Measurements from ENCODE around the gene RNF150. TPM values are rescaled to one million over a fixed set of nuclear protein-coding genes. Genes with fewer than 3 reads are reported as not detected.

RNF150 gene
- total RNA-seq, 4 donors from 2014 or later, result 13.1 to 24.3 (median 15.7) TPM

DNA sequence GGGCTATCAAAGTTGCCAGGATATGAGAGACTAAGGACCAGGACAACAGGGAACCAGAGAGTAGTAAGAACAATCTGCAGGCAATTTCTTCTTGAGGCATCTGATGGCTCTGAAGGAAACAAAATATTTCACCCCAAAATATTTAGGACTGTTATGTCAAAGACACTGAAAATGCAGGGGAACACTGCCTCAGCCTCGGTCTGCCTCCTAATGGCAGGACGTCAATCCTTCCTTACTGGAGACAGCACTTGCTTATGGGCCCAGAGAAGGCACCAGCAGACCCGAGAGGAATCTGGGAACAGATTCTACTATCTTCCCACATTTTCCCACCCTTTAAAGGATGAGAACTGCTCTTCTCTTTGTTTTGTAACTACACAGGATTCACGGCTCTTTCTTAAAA is 23.3 kb downstream of the RNF150 start:
- Histone ChIP-seq H3K27me3 (no peaks in the 10 kb centered on the region), H3K36me3 (no peaks in the 10 kb centered on the region), H3K4me1 (no peaks in the 10 kb centered on the region), H3K9me3 (peaks cover 0 to 19% (median 0%) of the 10 kb centered on the region in 4 donors), H3K4me3 (no peak overlapping the region), H3K27ac (no peak overlapping the region)
- 63 to 67% methylated on average over 4 of the region's 4 CpGs for WGBS, 2 donors
- no peak for DNase-seq (ENCODE audit: low spot score in 2 of 2)
- TF ChIP-seq, protein P1, sequence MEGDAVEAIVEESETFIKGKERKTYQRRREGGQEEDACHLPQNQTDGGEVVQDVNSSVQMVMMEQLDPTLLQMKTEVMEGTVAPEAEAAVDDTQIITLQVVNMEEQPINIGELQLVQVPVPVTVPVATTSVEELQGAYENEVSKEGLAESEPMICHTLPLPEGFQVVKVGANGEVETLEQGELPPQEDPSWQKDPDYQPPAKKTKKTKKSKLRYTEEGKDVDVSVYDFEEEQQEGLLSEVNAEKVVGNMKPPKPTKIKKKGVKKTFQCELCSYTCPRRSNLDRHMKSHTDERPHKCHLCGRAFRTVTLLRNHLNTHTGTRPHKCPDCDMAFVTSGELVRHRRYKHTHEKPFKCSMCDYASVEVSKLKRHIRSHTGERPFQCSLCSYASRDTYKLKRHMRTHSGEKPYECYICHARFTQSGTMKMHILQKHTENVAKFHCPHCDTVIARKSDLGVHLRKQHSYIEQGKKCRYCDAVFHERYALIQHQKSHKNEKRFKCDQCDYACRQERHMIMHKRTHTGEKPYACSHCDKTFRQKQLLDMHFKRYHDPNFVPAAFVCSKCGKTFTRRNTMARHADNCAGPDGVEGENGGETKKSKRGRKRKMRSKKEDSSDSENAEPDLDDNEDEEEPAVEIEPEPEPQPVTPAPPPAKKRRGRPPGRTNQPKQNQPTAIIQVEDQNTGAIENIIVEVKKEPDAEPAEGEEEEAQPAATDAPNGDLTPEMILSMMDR (IDR thresholded peaks at IDR 0.05), result no peak
- no peak for TF ChIP-seq EP300 (IDR thresholded peaks at IDR 0.05)
- TF ChIP-seq POLR2A (IDR thresholded peaks at IDR 0.05), result no peak

DNA sequence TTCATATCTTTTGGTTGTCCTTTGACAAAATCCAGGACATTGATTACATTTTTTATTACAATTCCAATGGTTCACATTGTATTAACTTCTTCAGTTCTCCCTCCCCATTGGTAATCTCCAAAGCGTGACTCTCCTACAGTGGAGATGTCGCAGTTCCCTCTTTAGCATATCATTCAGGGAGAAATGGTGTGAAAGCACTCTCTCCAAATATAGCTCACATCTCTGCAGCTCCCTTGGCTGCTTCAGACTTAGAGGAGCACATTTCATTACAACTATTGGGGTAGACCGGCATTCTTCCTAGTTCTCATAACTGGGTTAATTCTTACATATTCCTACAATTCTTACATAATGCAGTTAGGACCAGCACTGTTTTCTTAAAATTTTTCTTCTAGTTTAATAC is 25.3 kb downstream of the RNF150 start:
- peaks cover 0 to under 1% (median 0%) of the 10 kb centered on the region in 4 donors for H3K9me3 ChIP-seq
- no peak overlapping the region for H3K27ac ChIP-seq
- no peaks in the 10 kb centered on the region for H3K4me1 ChIP-seq
- DNase-seq (ENCODE audit: low spot score in 2 of 2), result no peak
- no peaks in the 10 kb centered on the region for H3K36me3 ChIP-seq
- H3K4me3 ChIP-seq, result no peak overlapping the region
- TF ChIP-seq, protein P1 (IDR thresholded peaks at IDR 0.05), result no peak
- no peak for TF ChIP-seq POLR2A (IDR thresholded peaks at IDR 0.05)
- no peak for TF ChIP-seq EP300 (IDR thresholded peaks at IDR 0.05)
- no peaks in the 10 kb centered on the region for H3K27me3 ChIP-seq
- WGBS, 2 donors, result 94 to 99% methylated on average over 3 of the region's 3 CpGs

DNA sequence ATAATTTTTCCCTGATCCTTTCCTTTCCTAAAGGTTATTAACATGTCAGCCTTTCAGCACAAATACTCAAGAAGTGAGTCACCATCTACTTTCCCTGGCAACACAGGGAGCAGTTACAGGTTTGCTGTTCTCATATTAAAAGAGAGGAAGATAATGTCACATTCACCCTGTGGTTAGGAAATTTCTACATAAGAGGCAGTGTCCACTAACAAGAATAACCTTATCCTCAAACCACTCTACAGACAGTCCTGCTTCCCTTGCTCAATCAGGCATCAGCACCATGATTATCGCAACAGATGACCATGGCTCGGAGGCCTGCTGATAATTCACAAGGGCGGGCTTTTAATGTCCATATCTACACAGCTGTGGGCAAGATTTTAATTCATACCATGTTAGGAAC is 30.9 kb downstream of the RNF150 start:
- TF ChIP-seq POLR2A (IDR thresholded peaks at IDR 0.05), result no peak
- TF ChIP-seq, protein P1 (IDR thresholded peaks at IDR 0.05), result no peak
- TF ChIP-seq EP300 (IDR thresholded peaks at IDR 0.05), result no peak
- no peak for DNase-seq (ENCODE audit: low spot score in 2 of 2)
- Histone ChIP-seq H3K9me3 (no peaks in the 10 kb centered on the region), H3K4me3 (no peak overlapping the region), H3K36me3 (no peaks in the 10 kb centered on the region), H3K4me1 (no peaks in the 10 kb centered on the region), H3K27me3 (no peaks in the 10 kb centered on the region), H3K27ac (no peak overlapping the region)
- 96% methylated on average over 3 of the region's 3 CpGs for WGBS, 2 donors

DNA sequence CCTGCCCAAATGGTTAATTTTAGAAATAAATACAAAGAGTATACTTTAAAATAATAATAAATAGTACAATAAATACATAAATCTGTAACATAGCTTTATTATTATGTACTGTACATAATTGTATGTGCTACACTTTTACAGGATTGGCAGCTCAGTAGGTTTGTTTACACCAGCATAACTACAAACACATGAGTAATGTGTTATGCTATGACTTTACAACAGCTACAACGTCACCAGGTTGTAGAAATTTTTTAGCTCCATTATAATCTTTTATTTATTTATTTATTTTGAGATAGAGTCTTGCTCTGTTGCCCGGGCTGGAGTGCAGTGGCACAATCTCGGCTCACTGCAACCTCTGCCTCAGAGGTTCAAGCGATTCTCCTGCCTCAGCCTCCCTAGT is 31.8 kb downstream of the RNF150 start:
- Histone ChIP-seq H3K4me3 (no peak overlapping the region), H3K27me3 (no peaks in the 10 kb centered on the region), H3K36me3 (no peaks in the 10 kb centered on the region), H3K27ac (no peak overlapping the region), H3K4me1 (no peaks in the 10 kb centered on the region), H3K9me3 (no peaks in the 10 kb centered on the region)
- no peak for DNase-seq (ENCODE audit: low spot score in 2 of 2)
- TF ChIP-seq, protein P1 (IDR thresholded peaks at IDR 0.05), result no peak
- TF ChIP-seq EP300 (IDR thresholded peaks at IDR 0.05), result no peak
- TF ChIP-seq POLR2A (IDR thresholded peaks at IDR 0.05), result no peak
- whole genome bisulfite sequencing, 2 donors, result 90 to 96% methylated on average over 4 of the region's 4 CpGs

DNA sequence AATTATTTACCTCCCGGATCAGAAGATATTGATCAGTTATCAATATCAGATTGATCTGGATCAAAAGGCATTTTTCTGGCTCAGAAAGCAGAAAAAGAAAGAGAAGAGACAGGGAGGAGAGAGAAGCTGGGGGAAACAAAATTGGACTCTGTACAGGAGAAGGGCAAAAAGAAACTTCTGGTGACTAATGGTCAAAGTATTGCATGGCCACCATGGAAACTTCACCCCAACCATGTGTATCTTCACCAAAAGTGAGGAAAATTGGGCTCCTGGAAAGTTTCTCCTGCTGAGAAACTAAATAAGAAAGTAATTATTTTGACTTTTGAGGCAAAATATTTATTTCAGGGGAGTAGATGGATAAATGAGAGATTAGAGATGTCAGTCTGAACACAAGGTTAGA is 33.9 kb downstream of the RNF150 start:
- no peak for DNase-seq (ENCODE audit: low spot score in 2 of 2)
- 95 to 97% methylated on average over 1 of the region's 1 CpG for WGBS, 2 donors
- H3K36me3 ChIP-seq, result no peaks in the 10 kb centered on the region
- no peak for TF ChIP-seq POLR2A (IDR thresholded peaks at IDR 0.05)
- TF ChIP-seq EP300 (IDR thresholded peaks at IDR 0.05), result no peak
- H3K27ac ChIP-seq, result no peak overlapping the region
- H3K4me3 ChIP-seq, result no peak overlapping the region
- H3K9me3 ChIP-seq, result peaks cover 0 to 2% (median under 1%) of the 10 kb centered on the region in 4 donors
- no peaks in the 10 kb centered on the region for H3K27me3 ChIP-seq
- no peaks in the 10 kb centered on the region for H3K4me1 ChIP-seq

DNA sequence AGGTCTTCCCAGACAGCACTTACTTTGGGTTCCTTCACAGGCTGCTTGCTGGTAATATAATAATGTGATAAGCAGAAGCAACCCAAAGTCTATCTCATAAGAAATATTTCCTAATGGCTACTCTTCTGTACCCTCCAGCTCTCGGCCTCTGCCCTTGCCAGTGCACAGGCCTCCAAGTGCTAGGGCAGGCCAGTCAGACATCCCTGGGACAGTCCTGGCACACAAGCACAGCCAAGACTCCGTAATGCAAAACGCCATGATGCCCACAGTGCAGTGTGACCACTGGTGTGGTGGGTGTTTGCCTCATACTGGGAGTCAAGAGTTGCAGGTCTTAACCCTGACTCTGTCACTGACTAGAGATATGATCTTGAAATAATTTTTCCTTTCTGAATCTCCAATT is 35.1 kb downstream of the RNF150 start:
- H3K4me1 ChIP-seq, result no peaks in the 10 kb centered on the region
- DNase-seq (ENCODE audit: low spot score in 2 of 2), result no peak
- H3K27ac ChIP-seq, result no peak overlapping the region
- H3K27me3 ChIP-seq, result no peaks in the 10 kb centered on the region
- H3K4me3 ChIP-seq, result no peak overlapping the region
- WGBS, 2 donors, result 93 to 96% methylated on average over 3 of the region's 3 CpGs
- peaks cover 0 to 12% (median 5%) of the 10 kb centered on the region in 4 donors for H3K9me3 ChIP-seq
- no peaks in the 10 kb centered on the region for H3K36me3 ChIP-seq
- TF ChIP-seq, protein P1 (IDR thresholded peaks at IDR 0.05), result no peak
- no peak for TF ChIP-seq POLR2A (IDR thresholded peaks at IDR 0.05)
- TF ChIP-seq EP300 (IDR thresholded peaks at IDR 0.05), result no peak

All from tibial nerve (tissue), 4 donors.